ENCODE results near the gene VCAM1. TPM values are rescaled to one million over a fixed set of nuclear protein-coding genes. Genes with fewer than 3 reads are reported as not detected.

Gene VCAM1
- total RNA-seq, 1 donor from 2014 or later, result not detected

GRCh38 chr1:100713626-100714025 is 5.9 kb upstream of the VCAM1 start:
- no peak for DNase-seq
- H3K4me3 Mint-ChIP-seq, result no peak overlapping the region

DNA sequence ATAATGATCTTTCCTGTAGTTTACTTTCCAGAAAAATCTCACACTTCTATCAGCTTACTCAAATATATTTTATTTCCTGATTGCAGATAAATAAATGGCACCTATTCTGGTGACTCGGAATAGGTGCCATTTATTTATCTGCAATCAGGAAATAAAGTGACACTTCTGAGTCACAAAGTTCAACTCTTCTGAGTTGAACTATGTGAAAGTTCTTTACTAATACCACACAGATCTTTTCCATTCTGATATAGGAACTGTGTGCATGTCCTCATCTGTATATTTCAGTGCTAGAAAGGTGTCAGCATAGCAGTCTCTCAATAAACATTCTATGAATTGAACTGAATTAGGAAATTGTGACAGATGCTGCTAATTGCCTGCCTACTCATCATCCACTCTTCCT is 4.9 kb upstream of the VCAM1 start:
- Mint-ChIP-seq H3K4me3 (no peak overlapping the region), H3K27me3 (peaks cover 14% of the 10 kb centered on the region), H3K36me3 (ENCODE audit: low read depth) (no peaks in the 10 kb centered on the region), H3K9me3 (peaks cover 4% of the 10 kb centered on the region), H3K4me1 (peaks cover 10% of the 10 kb centered on the region), H3K27ac (no peak overlapping the region)
- no peak for DNase-seq
- intact Hi-C loops (cut with micrococcal nuclease), result no loop called here

More at GRCh38 chr1:100713626-100714025, 5.9 kb upstream of the VCAM1 start:
- Mint-ChIP-seq H3K4me1 (peaks cover 10% of the 10 kb centered on the region), H3K27me3 (peaks cover 12% of the 10 kb centered on the region), H3K9me3 (peaks cover 4% of the 10 kb centered on the region), H3K27ac (no peak overlapping the region), H3K36me3 (ENCODE audit: low read depth) (no peaks in the 10 kb centered on the region)
- intact Hi-C loops (cut with micrococcal nuclease), result no loop called here

DNA sequence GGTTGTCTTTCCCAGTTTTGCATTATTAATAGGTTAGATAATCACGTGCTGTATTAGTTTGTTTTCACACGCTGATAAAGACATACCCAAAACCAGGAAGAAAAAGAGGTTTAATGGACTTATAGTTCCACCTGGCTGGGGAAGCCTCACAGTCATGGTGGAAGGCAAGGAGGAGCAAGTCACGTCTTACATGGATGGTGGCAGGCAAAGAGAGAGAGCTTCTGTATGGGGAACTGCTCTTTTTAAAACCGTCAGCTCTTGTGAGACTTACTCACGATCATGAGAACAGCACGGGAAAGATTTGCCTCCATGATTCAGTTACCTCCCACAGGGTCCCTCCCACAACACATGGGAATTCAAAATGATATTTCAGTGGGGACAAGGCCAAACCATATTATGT is 2.3 kb upstream of the VCAM1 start:
- H3K4me3 Mint-ChIP-seq, result no peak overlapping the region
- intact Hi-C loops (cut with micrococcal nuclease), result no loop called here
- no peak overlapping the region for H3K27ac Mint-ChIP-seq
- DNase-seq, result no peak
- peaks cover 14% of the 10 kb centered on the region for H3K27me3 Mint-ChIP-seq
- H3K36me3 Mint-ChIP-seq (ENCODE audit: low read depth), result no peaks in the 10 kb centered on the region
- H3K4me1 Mint-ChIP-seq, result peaks cover 9% of the 10 kb centered on the region
- no peaks in the 10 kb centered on the region for H3K9me3 Mint-ChIP-seq

DNA sequence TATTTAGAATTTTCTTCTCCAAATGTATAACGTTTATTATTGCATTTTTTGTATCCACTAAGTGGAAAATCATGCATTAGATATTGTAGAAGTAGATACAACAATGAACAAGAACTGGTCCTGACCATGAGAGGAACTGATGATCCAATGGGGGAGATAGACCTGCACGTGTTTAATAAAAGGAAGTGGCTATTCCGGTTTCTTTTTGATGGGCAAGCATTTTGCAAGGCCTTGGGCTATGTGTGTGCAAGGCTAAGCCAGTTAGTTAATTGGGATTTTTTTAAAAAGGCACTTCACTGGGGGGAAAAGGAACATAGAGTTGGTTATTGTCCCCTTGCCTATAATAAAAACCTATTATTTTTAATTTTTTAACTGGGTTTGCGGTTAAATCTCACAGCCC is 961 bp upstream of the VCAM1 start:
- H3K27me3 Mint-ChIP-seq, result peaks cover 15% of the 10 kb centered on the region
- intact Hi-C loops (cut with micrococcal nuclease), result no loop called here
- no peak overlapping the region for H3K27ac Mint-ChIP-seq
- H3K4me3 Mint-ChIP-seq, result no peak overlapping the region
- H3K36me3 Mint-ChIP-seq (ENCODE audit: low read depth), result no peaks in the 10 kb centered on the region
- peaks cover 1% of the 10 kb centered on the region for H3K4me1 Mint-ChIP-seq
- no peak for DNase-seq
- H3K9me3 Mint-ChIP-seq, result no peaks in the 10 kb centered on the region

DNA sequence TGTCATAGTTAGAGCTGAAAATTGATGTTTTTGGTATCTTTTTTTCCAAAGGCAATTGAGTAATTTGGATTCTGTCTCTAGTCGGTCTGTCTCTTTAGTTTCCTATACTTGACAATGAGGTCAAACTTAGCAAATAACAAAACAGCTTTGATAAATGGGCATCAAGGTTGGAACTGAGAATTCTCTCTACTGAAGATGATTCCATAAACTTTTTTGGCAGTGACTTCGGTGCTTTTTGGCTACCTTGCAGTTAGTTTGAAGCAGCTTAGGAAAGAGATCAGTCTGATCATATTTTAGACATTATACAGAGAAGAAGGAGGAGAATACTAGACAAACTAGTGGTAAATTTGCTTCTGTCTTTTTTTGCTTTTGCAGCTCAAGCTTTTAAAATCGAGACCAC is 559 bp downstream of the VCAM1 start:
- H3K36me3 Mint-ChIP-seq (ENCODE audit: low read depth), result no peaks in the 10 kb centered on the region
- peaks cover 18% of the 10 kb centered on the region for H3K27me3 Mint-ChIP-seq

DNA sequence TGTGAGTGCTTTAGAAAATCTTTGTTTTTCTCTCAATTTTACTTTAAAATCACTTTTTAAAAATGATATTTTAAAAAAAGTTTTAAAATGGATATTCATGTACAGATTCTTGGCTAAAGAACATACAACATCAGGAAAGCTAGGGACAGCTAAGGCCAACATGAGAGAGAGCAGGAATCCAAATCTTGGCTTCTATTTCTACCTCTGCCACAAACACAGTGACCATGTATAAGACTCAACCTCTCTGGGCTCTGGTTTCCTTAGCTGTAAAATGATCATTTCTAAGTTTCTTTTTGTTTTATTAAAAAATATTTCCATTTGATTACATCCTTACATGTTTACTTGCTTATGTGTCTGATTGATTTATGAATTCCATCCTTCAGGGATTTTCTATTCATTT is 1.2 kb downstream of the VCAM1 start:
- Mint-ChIP-seq H3K27ac (no peak overlapping the region), H3K36me3 (ENCODE audit: low read depth) (no peaks in the 10 kb centered on the region), H3K27me3 (peaks cover 19% of the 10 kb centered on the region), H3K4me1 (no peaks in the 10 kb centered on the region), H3K9me3 (no peaks in the 10 kb centered on the region), H3K4me3 (no peak overlapping the region)
- intact Hi-C loops (cut with micrococcal nuclease), result no loop called here
- DNase-seq, result no peak

More for the DNA sequence above, 559 bp downstream of the VCAM1 start:
- Mint-ChIP-seq H3K4me1 (no peaks in the 10 kb centered on the region), H3K27ac (no peak overlapping the region), H3K9me3 (no peaks in the 10 kb centered on the region), H3K4me3 (no peak overlapping the region)
- intact Hi-C loops (cut with micrococcal nuclease), result no loop called here
- DNase-seq, result no peak

DNA sequence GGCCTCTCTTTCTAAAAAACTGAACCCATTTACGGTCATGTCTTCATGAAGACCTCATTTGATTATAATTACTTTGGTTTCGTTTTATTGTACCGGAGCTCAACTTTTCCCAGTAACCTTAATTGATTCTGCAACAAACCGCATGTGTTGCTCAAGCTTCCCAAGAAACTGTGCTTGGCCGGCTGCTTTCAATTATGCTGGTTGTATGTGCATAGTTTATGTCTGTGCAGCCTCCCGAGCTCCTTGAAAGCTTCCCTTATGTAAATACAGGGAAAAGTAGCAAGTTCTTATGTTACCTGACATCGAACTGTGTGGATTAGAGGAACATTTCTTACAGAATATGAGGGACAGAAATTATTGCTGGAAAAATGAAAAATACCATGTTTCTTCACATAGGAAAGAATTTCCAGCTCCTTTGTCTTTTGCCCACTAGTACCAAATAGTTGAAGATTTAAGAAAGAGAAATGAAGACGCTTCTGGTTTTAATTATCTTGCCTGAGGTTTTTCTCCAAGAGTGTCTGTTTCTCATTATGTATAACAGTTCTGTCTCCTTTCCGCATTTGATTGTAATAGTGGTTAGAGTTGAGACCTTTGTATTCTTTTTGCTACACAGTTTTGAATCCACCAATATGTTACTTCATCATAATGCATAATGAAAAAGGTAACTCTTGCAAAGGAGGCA is 2.1 kb downstream of the VCAM1 start:
- Mint-ChIP-seq H3K27ac (no peak overlapping the region), H3K4me3 (no peak overlapping the region), H3K27me3 (peaks cover 21% of the 10 kb centered on the region), H3K9me3 (no peaks in the 10 kb centered on the region), H3K36me3 (ENCODE audit: low read depth) (no peaks in the 10 kb centered on the region), H3K4me1 (no peaks in the 10 kb centered on the region)
- no peak for DNase-seq
- intact Hi-C loops (cut with micrococcal nuclease), result no loop called here

GRCh38 chr1:100722221-100722620 is 2.7 kb downstream of the VCAM1 start:
- DNase-seq, result no peak
- Mint-ChIP-seq H3K4me1 (no peaks in the 10 kb centered on the region), H3K27me3 (peaks cover 16% of the 10 kb centered on the region), H3K4me3 (no peak overlapping the region), H3K27ac (no peak overlapping the region), H3K36me3 (ENCODE audit: low read depth) (no peaks in the 10 kb centered on the region), H3K9me3 (no peaks in the 10 kb centered on the region)
- intact Hi-C loops (cut with micrococcal nuclease), result no loop called here

DNA sequence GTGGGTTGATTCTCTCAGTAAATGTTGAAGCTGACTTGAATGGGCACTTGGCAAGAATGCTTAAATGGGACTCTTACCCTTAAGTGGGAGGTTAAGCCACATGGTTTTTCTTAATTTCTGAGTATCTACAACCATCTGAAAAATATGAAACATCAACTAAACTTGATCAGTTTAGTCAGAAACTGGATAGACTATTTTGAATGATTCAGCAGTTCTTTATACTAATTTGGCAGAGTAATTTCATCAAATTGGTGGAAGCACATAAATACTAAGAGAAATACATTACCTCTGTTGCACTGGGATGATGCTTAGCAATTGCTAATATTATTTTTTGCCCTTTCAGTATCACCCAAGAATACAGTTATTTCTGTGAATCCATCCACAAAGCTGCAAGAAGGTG is 4.7 kb downstream of the VCAM1 start:
- Mint-ChIP-seq H3K4me3 (no peak overlapping the region), H3K27ac (no peak overlapping the region), H3K27me3 (peaks cover 19% of the 10 kb centered on the region), H3K9me3 (no peaks in the 10 kb centered on the region), H3K4me1 (no peaks in the 10 kb centered on the region), H3K36me3 (ENCODE audit: low read depth) (no peaks in the 10 kb centered on the region)
- intact Hi-C loops (cut with micrococcal nuclease), result no loop called here
- DNase-seq, result no peak

GRCh38 chr1:100730130-100730529 is 10.6 kb downstream of the VCAM1 start:
- intact Hi-C loops (cut with micrococcal nuclease), result no loop called here
- H3K4me1 Mint-ChIP-seq, result no peaks in the 10 kb centered on the region
- H3K9me3 Mint-ChIP-seq, result peaks cover 3% of the 10 kb centered on the region
- no peak overlapping the region for H3K4me3 Mint-ChIP-seq
- no peak for DNase-seq
- peaks cover 15% of the 10 kb centered on the region for H3K27me3 Mint-ChIP-seq
- no peaks in the 10 kb centered on the region for H3K36me3 Mint-ChIP-seq (ENCODE audit: low read depth)
- no peak overlapping the region for H3K27ac Mint-ChIP-seq

- peaks cover 3% of the 10 kb centered on the region for H3K9me3 Mint-ChIP-seq
- H3K27ac Mint-ChIP-seq, result no peak overlapping the region
- intact Hi-C loops (cut with micrococcal nuclease), result no loop called here
- DNase-seq, result no peak
- H3K4me3 Mint-ChIP-seq, result no peak overlapping the region
- H3K36me3 Mint-ChIP-seq (ENCODE audit: low read depth), result no peaks in the 10 kb centered on the region
- no peaks in the 10 kb centered on the region for H3K4me1 Mint-ChIP-seq
- peaks cover 14% of the 10 kb centered on the region for H3K27me3 Mint-ChIP-seq
Observed at GRCh38 chr1:100731309-100731708, 11.8 kb downstream of the VCAM1 start.

GRCh38 chr1:100731758-100732157 is 12.2 kb downstream of the VCAM1 start:
- DNase-seq, result no peak
- Mint-ChIP-seq H3K36me3 (ENCODE audit: low read depth) (no peaks in the 10 kb centered on the region), H3K27ac (no peak overlapping the region), H3K27me3 (peaks cover 14% of the 10 kb centered on the region), H3K4me3 (no peak overlapping the region), H3K4me1 (no peaks in the 10 kb centered on the region), H3K9me3 (peaks cover 3% of the 10 kb centered on the region)
- intact Hi-C loops (cut with micrococcal nuclease), result no loop called here

GRCh38 chr1:100734676-100735075 is 15.1 kb downstream of the VCAM1 start:
- Mint-ChIP-seq H3K4me1 (no peaks in the 10 kb centered on the region), H3K4me3 (no peak overlapping the region), H3K27ac (no peak overlapping the region), H3K9me3 (peaks cover 3% of the 10 kb centered on the region), H3K36me3 (ENCODE audit: low read depth) (no peaks in the 10 kb centered on the region), H3K27me3 (peaks cover 8% of the 10 kb centered on the region)
- DNase-seq, result no peak
- intact Hi-C loops (cut with micrococcal nuclease), result no loop called here

- Mint-ChIP-seq H3K4me3 (no peak overlapping the region), H3K27ac (no peak overlapping the region), H3K9me3 (peaks cover 3% of the 10 kb centered on the region), H3K36me3 (ENCODE audit: low read depth) (no peaks in the 10 kb centered on the region), H3K4me1 (no peaks in the 10 kb centered on the region), H3K27me3 (peaks cover 5% of the 10 kb centered on the region)
- intact Hi-C loops (cut with micrococcal nuclease), result no loop called here
- no peak for DNase-seq
Observed at GRCh38 chr1:100735244-100735643, 15.7 kb downstream of the VCAM1 start.

DNA sequence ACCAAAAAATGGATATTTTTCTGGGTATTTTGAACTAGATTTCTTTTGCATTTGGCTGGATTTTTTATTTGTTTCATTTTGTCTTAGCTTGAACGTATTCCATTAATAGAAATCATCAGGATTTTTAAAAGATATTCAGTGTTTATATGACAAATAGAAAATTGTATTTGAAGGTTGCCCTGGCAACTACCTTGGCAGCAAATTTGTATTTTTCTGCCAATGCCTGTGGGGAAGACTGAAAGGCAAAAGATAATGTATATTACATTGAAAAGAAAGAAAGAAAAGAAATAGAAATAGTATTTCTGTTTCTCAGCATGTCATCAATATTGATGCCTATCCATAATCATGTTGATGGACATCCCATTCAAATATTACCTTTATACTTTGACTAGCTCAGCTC is 16.8 kb downstream of the VCAM1 start:
- H3K9me3 Mint-ChIP-seq, result peaks cover 3% of the 10 kb centered on the region
- no peak for DNase-seq
- H3K27ac Mint-ChIP-seq, result no peak overlapping the region
- no peak overlapping the region for H3K4me3 Mint-ChIP-seq
- peaks cover 5% of the 10 kb centered on the region for H3K27me3 Mint-ChIP-seq
- H3K4me1 Mint-ChIP-seq, result no peaks in the 10 kb centered on the region
- H3K36me3 Mint-ChIP-seq (ENCODE audit: low read depth), result no peaks in the 10 kb centered on the region
- intact Hi-C loops (cut with micrococcal nuclease), result no loop called here

Measured in activated CD4-positive, alpha-beta T cell treated with anti-CD3 and anti-CD28 coated beads, Interleukin-2, amount 10 ng/mL, durations not matched to agents 24 days and 14 days (primary cell).